ENCODE results near the gene AFF3. TPM values are rescaled to one million over a fixed set of nuclear protein-coding genes. Genes with fewer than 3 reads are reported as not detected.

AFF3 gene
- total and polyA plus RNA-seq, 4 donors = 0.48 to 5.3 (median 2.3) TPM

DNA sequence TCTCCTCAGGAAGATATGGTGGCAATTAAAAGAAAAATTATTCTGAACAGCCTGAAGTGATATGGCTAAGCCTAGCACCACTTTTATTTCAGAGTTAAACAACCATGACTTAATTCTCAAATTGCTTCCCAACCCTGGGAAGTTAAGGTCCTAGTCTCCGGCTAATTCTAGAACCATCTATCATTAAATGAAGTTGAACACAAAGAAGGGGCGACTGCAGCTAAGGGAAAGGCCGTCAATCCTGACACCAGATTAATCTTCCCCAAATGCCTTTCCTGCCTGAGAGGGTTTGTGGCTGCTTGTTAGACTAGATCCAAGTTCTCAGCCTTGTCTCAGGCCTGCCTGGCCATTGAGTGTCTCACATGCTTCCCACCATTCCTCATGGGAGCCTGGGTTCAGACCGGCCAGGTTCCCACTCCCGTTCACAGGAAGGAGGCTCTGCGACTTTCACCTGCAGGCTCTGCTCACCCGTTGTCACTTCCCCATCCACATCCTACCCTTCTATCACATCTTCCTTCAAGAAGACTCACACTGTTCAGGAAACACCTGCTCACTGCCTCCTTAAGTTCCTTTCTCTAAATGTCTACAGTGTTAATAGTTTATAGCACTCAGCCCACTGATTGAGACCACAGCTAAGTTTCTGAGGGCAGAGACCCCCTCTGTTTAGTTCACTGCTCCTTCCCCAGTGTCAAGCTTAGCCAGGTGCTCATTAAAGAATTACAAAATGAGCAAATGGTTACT lies 369.6 kb downstream of the AFF3 start (continued):
- TF ChIP-seq, protein P1, sequence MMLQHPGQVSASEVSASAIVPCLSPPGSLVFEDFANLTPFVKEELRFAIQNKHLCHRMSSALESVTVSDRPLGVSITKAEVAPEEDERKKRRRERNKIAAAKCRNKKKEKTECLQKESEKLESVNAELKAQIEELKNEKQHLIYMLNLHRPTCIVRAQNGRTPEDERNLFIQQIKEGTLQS (IDR thresholded peaks at IDR 0.05) = no peak
- TF ChIP-seq, protein P2, sequence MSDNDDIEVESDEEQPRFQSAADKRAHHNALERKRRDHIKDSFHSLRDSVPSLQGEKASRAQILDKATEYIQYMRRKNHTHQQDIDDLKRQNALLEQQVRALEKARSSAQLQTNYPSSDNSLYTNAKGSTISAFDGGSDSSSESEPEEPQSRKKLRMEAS (IDR thresholded peaks at IDR 0.05) = no peak

DNA sequence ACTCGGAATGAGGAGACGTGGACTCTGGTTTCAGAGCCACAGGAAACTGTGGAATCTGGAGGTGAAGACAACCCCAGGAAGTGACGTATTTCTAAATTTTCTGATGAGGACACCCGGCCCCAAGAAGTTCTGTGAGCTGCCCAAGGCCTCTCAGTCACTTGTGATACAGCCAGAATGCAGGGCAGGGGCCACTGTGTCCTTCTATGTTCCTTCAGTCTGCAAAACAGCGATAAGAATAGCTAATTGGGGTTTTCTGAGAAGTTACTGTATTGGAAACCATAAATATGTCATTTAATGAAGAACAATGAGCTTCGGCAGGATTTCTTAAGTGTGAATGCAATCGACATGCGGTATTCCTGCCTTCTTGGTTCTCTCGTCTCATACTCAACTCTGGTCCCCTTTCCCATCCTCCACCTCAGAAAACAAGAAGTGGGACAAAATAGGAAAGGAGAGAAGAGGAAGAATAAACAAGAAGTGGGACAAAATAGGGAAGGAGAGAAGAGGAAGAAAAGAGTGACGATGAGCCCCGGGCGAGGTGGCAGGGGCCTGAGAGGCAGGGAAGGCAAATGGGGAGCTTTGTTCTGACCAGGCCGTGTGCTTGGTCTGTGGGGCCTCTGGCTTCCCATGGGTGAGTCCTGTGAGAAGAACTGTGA lies 370.6 kb downstream of the AFF3 start:
- DNase-seq (ENCODE audit: low spot score) = no peak
- TF ChIP-seq EGR1 (IDR thresholded peaks at IDR 0.05; ENCODE audit: low read depth in 2 of 2) (no peak), RXRA (IDR thresholded peaks at IDR 0.05) (peak in 1 of 2 donors; percentile 6), YY1 (IDR thresholded peaks at IDR 0.05) (no peak)
- Histone ChIP-seq H3K9ac (ENCODE audit: low read depth in 1 of 2, low read length in 2 of 2) (no peak overlapping the region), H3K4me3 (ENCODE audit: low read depth in 1 of 3, low read length in 3 of 3) (no peak overlapping the region), H3K4me1 (ENCODE audit: control insufficient read depth in 4 of 4, insufficient read depth in 4 of 4, low read length in 3 of 4) (peaks cover 0 to 3% (median 0%) of the 10 kb centered on the region in 4 donors), H3K27ac (ENCODE audit: low read depth in 1 of 2, low read length in 2 of 2) (no peak overlapping the region), H3K36me3 (ENCODE audit: control insufficient read depth in 4 of 4, insufficient read depth in 3 of 4, low read depth in 1 of 4, low read length in 3 of 4) (no peaks in the 10 kb centered on the region), H3K9me3 (ENCODE audit: control insufficient read depth in 4 of 4, low read length in 3 of 4) (no peaks in the 10 kb centered on the region), H3K27me3 (ENCODE audit: control insufficient read depth in 4 of 4, insufficient read depth in 4 of 4, low read length in 3 of 4) (no peaks in the 10 kb centered on the region)
- WGBS = 80% methylated on average over 13 of the region's 13 CpGs

DNA sequence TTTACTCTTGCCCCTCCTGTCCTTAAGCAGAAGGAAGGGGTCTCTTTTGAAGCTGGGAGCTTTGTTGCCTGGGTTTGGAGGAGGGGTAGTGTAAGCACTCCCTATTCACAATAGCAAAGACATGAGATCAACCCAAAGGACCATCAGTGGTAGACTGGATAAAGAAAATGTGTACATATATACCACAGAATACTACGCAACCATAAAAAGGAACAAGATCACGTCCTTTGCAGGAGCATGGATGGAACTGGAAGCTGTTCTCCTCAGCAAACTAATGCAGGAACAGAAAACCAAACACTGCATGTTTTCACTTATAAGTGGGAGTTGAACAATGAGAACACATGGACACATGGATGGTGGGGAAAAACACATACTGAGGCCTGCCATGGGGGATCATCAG lies 371.5 kb downstream of the AFF3 start:
- Histone ChIP-seq H3K4me1 (ENCODE audit: control insufficient read depth in 4 of 4, insufficient read depth in 4 of 4, low read length in 3 of 4) (peaks cover 0 to 3% (median 0%) of the 10 kb centered on the region in 4 donors), H3K9me3 (ENCODE audit: control insufficient read depth in 4 of 4, low read length in 3 of 4) (no peaks in the 10 kb centered on the region), H3K27me3 (ENCODE audit: control insufficient read depth in 4 of 4, insufficient read depth in 4 of 4, low read length in 3 of 4) (no peaks in the 10 kb centered on the region), H3K27ac (ENCODE audit: low read depth in 1 of 2, low read length in 2 of 2) (no peak overlapping the region), H3K4me3 (ENCODE audit: low read depth in 1 of 3, low read length in 3 of 3) (no peak overlapping the region), H3K36me3 (ENCODE audit: control insufficient read depth in 4 of 4, insufficient read depth in 3 of 4, low read depth in 1 of 4, low read length in 3 of 4) (no peaks in the 10 kb centered on the region), H3K9ac (ENCODE audit: low read depth in 1 of 2, low read length in 2 of 2) (no peak overlapping the region)
- TF ChIP-seq, protein P3, sequence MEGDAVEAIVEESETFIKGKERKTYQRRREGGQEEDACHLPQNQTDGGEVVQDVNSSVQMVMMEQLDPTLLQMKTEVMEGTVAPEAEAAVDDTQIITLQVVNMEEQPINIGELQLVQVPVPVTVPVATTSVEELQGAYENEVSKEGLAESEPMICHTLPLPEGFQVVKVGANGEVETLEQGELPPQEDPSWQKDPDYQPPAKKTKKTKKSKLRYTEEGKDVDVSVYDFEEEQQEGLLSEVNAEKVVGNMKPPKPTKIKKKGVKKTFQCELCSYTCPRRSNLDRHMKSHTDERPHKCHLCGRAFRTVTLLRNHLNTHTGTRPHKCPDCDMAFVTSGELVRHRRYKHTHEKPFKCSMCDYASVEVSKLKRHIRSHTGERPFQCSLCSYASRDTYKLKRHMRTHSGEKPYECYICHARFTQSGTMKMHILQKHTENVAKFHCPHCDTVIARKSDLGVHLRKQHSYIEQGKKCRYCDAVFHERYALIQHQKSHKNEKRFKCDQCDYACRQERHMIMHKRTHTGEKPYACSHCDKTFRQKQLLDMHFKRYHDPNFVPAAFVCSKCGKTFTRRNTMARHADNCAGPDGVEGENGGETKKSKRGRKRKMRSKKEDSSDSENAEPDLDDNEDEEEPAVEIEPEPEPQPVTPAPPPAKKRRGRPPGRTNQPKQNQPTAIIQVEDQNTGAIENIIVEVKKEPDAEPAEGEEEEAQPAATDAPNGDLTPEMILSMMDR (IDR thresholded peaks at IDR 0.05; ENCODE audit: low read depth, low read length, missing input control) = no peak
- no peak for TF ChIP-seq SP1 (IDR thresholded peaks at IDR 0.05)
- TF ChIP-seq RAD21 (IDR thresholded peaks at IDR 0.05) = no peak
- TF ChIP-seq NR2F2 (IDR thresholded peaks at IDR 0.05) = no peak
- TF ChIP-seq JUND (IDR thresholded peaks at IDR 0.05) = no peak
- no peak for TF ChIP-seq HNF4A (conservative IDR thresholded peaks at IDR 0.05)
- no peak for TF ChIP-seq FOXA2 (IDR thresholded peaks at IDR 0.05)
- WGBS = 45% methylated on average over 2 of the region's 2 CpGs
- DNase-seq (ENCODE audit: low spot score) = no peak

DNA sequence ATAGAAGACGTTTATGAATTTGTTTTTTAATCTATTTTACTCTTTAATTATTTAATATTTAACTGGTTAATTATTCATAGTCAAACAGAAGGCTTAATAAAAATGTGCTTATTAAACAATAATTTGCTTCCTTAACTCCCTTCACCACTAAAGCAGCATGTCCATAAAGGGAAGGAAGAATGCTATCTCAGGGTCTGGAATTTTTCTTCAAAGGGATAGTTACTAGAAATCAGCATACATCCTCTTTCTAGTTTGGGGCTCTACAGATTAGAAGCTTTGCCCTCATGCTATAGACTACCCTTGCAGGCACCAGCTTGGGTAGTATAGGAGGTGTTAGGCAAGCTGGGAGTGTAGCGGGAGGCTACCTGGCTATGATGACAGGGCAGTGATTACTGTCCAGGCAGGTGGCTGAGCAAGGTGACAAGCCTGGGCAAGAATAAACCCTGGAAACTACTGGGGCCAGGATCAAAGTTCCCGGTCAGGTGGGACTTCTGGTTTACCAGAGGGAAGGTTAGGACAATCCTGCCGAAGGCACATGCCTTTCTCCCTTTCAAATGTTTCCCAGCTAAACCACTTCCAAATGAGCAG lies 376.6 kb downstream of the AFF3 start:
- Histone ChIP-seq H3K27ac (ENCODE audit: low read depth in 1 of 2, low read length in 2 of 2) (no peak overlapping the region), H3K9ac (ENCODE audit: low read depth in 1 of 2, low read length in 2 of 2) (no peak overlapping the region), H3K36me3 (ENCODE audit: control insufficient read depth in 4 of 4, insufficient read depth in 3 of 4, low read depth in 1 of 4, low read length in 3 of 4) (no peaks in the 10 kb centered on the region), H3K9me3 (ENCODE audit: control insufficient read depth in 4 of 4, low read length in 3 of 4) (no peaks in the 10 kb centered on the region), H3K4me1 (ENCODE audit: control insufficient read depth in 4 of 4, insufficient read depth in 4 of 4, low read length in 3 of 4) (peaks cover 0 to 11% (median 3%) of the 10 kb centered on the region in 4 donors), H3K27me3 (ENCODE audit: control insufficient read depth in 4 of 4, insufficient read depth in 4 of 4, low read length in 3 of 4) (no peaks in the 10 kb centered on the region), H3K4me3 (ENCODE audit: low read depth in 1 of 3, low read length in 3 of 3) (no peak overlapping the region)
- no peak for DNase-seq (ENCODE audit: low spot score)
- WGBS = 80% methylated on average over 4 of the region's 4 CpGs
- TF ChIP-seq SP1 (IDR thresholded peaks at IDR 0.05) (no peak), NR2F2 (IDR thresholded peaks at IDR 0.05) (no peak), JUND (IDR thresholded peaks at IDR 0.05) (no peak), HNF4G (IDR thresholded peaks at IDR 0.05) (no peak), FOXA2 (IDR thresholded peaks at IDR 0.05) (no peak), TAF1 (conservative IDR thresholded peaks at IDR 0.05) (no peak), HNF4A (conservative IDR thresholded peaks at IDR 0.05) (no peak)
- TF ChIP-seq, protein P2 (IDR thresholded peaks at IDR 0.05) = no peak
- TF ChIP-seq, protein P4, sequence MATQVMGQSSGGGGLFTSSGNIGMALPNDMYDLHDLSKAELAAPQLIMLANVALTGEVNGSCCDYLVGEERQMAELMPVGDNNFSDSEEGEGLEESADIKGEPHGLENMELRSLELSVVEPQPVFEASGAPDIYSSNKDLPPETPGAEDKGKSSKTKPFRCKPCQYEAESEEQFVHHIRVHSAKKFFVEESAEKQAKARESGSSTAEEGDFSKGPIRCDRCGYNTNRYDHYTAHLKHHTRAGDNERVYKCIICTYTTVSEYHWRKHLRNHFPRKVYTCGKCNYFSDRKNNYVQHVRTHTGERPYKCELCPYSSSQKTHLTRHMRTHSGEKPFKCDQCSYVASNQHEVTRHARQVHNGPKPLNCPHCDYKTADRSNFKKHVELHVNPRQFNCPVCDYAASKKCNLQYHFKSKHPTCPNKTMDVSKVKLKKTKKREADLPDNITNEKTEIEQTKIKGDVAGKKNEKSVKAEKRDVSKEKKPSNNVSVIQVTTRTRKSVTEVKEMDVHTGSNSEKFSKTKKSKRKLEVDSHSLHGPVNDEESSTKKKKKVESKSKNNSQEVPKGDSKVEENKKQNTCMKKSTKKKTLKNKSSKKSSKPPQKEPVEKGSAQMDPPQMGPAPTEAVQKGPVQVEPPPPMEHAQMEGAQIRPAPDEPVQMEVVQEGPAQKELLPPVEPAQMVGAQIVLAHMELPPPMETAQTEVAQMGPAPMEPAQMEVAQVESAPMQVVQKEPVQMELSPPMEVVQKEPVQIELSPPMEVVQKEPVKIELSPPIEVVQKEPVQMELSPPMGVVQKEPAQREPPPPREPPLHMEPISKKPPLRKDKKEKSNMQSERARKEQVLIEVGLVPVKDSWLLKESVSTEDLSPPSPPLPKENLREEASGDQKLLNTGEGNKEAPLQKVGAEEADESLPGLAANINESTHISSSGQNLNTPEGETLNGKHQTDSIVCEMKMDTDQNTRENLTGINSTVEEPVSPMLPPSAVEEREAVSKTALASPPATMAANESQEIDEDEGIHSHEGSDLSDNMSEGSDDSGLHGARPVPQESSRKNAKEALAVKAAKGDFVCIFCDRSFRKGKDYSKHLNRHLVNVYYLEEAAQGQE (IDR thresholded peaks at IDR 0.05) = no peak
- TF ChIP-seq, protein P5, sequence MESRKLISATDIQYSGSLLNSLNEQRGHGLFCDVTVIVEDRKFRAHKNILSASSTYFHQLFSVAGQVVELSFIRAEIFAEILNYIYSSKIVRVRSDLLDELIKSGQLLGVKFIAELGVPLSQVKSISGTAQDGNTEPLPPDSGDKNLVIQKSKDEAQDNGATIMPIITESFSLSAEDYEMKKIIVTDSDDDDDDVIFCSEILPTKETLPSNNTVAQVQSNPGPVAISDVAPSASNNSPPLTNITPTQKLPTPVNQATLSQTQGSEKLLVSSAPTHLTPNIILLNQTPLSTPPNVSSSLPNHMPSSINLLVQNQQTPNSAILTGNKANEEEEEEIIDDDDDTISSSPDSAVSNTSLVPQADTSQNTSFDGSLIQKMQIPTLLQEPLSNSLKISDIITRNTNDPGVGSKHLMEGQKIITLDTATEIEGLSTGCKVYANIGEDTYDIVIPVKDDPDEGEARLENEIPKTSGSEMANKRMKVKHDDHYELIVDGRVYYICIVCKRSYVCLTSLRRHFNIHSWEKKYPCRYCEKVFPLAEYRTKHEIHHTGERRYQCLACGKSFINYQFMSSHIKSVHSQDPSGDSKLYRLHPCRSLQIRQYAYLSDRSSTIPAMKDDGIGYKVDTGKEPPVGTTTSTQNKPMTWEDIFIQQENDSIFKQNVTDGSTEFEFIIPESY (IDR thresholded peaks at IDR 0.05) = no peak

All from liver (tissue), 9 donors.